HG03558 (cell line): ENCODE measurements around the gene ARFGEF3.
"Not testable (repeated sequence)": the region's sequence is repeated elsewhere in the genome, so short reads cannot be mapped to it uniquely, and the experiment has no call there.

Experiments
- ATAC-seq: cut with Tn5 transposase; IDR thresholded peaks from one replicate; pipeline ENCODE4 v1.9.1; 2021; ENCODE audit warnings: moderate number of reproducible peaks; ENCODE audit not compliant: unreplicated experiment; ENCODE audit errors: extremely low read depth

Gene ARFGEF3

GRCh38 chr6:138336221-138336620 is 174.5 kb downstream of the ARFGEF3 start:
- no peak for ATAC-seq

- ATAC-seq = no peak
Observed at GRCh38 chr6:138337076-138337475, 175.3 kb downstream of the ARFGEF3 start.

- ATAC-seq = no peak
Observed at GRCh38 chr6:138339024-138339423, 177.3 kb downstream of the ARFGEF3 start.

- ATAC-seq = no peak
Observed at GRCh38 chr6:138341176-138341575, 179.4 kb downstream of the ARFGEF3 start.

- ATAC-seq = no peak
Observed at GRCh38 chr6:138343112-138343511, 181.4 kb downstream of the ARFGEF3 start.

- no peak for ATAC-seq
Observed at GRCh38 chr6:138345565-138346285, 184.0 kb downstream of the ARFGEF3 start.

GRCh38 chr6:138346302-138347195 is 184.8 kb downstream of the ARFGEF3 start:
- ATAC-seq = no peak

GRCh38 chr6:138347864-138348263 is 186.1 kb downstream of the ARFGEF3 start:
- no peak for ATAC-seq

- no peak for ATAC-seq
Observed at GRCh38 chr6:138349891-138350290, 188.2 kb downstream of the ARFGEF3 start.

- no peak for ATAC-seq
Observed at GRCh38 chr6:138357928-138358327, 196.2 kb downstream of the ARFGEF3 start.

GRCh38 chr6:138368684-138369083 is 206.9 kb downstream of the ARFGEF3 start:
- ATAC-seq = not testable (repeated sequence)

- ATAC-seq = no peak
Observed at GRCh38 chr6:138370631-138371451, 209.1 kb downstream of the ARFGEF3 start.

- ATAC-seq = no peak
Observed at GRCh38 chr6:138371452-138371711, 209.6 kb downstream of the ARFGEF3 start.

GRCh38 chr6:138371720-138372119 is 210.0 kb downstream of the ARFGEF3 start:
- no peak for ATAC-seq

GRCh38 chr6:138372711-138373463 is 211.1 kb downstream of the ARFGEF3 start:
- no peak for ATAC-seq

- no peak for ATAC-seq
Observed at GRCh38 chr6:138374230-138374629, 212.5 kb downstream of the ARFGEF3 start.

GRCh38 chr6:138374815-138375214 is 213.1 kb downstream of the ARFGEF3 start:
- no peak for ATAC-seq

GRCh38 chr6:138377042-138377441 is 215.3 kb downstream of the ARFGEF3 start:
- ATAC-seq = no peak

- ATAC-seq = no peak
Observed at GRCh38 chr6:138377844-138378243, 216.1 kb downstream of the ARFGEF3 start, which contains the start of gene SMIM28. Gene SMIM28, plus strand, starts transcription at chr6:138377905. Its CDS starts 168 bp downstream, at chr6:138378073.

GRCh38 chr6:138378463-138378862 is 216.7 kb downstream of the ARFGEF3 start:
- no peak for ATAC-seq
